BJ (cell line): Measurements from ENCODE around the gene CNFN. TPM values are rescaled to one million over a fixed set of nuclear protein-coding genes. Genes with fewer than 3 reads are reported as not detected.

Experiments used
- CTCF ChIA-PET: fragments of 350-600 bp; formaldehyde crosslinking; extraction: SDS; loops from one replicate; lab custom pipeline; 2021; ENCODE audit warnings: antibody characterized with exemption, inconsistent platforms; lab: Yijun Ruan, JAX
- POLR2A ChIA-PET: fragments of 300-600 bp; sonication (Branson Sonifier 250); formaldehyde crosslinking; extraction: SDS; loops from one replicate; lab custom pipeline; 2021; ENCODE audit warnings: antibody characterized with exemption; lab: Charles Lee
- DNase-seq: peaks from one replicate; pipeline ENCODE4 v3.0.0-alpha.2; 2011; ENCODE audit warnings: low read depth
- H3K27me3 ChIP-seq: 2 replicates; pipeline ENCODE4 v1.6.0; 2011; ENCODE audit warnings: low read length; ENCODE audit not compliant: control insufficient read depth, insufficient read depth
- H3K36me3 ChIP-seq: 2 replicates; pipeline ENCODE4 v1.5.1; 2011; ENCODE audit warnings: low read length; ENCODE audit not compliant: control insufficient read depth, insufficient read depth
- H3K4me3 ChIP-seq: 2 replicates; pipeline ENCODE4 v1.5.1; 2011; ENCODE audit warnings: low read depth, mild to moderate bottlenecking, control low read depth, low read length
- polyA plus RNA-seq: library from polyadenylated mRNA; depleted of rRNA; stranded (reverse); fragments of >200 nt; gene quantifications from 2 replicates; pipeline ENCODE4 v1.2.3, GENCODE V29; 2011
- TF ChIP-seq, protein P1 (sequence below): IDR thresholded peaks from 2 replicates; pipeline ENCODE4 v1.5.1; 2011; ENCODE audit warnings: low read depth, mild to moderate bottlenecking, control low read depth, inconsistent platforms, low read length, moderate library complexity; ENCODE audit not compliant: insufficient read depth

CNFN gene
- polyA plus RNA-seq, 1 experiment: 0.78 TPM

DNA sequence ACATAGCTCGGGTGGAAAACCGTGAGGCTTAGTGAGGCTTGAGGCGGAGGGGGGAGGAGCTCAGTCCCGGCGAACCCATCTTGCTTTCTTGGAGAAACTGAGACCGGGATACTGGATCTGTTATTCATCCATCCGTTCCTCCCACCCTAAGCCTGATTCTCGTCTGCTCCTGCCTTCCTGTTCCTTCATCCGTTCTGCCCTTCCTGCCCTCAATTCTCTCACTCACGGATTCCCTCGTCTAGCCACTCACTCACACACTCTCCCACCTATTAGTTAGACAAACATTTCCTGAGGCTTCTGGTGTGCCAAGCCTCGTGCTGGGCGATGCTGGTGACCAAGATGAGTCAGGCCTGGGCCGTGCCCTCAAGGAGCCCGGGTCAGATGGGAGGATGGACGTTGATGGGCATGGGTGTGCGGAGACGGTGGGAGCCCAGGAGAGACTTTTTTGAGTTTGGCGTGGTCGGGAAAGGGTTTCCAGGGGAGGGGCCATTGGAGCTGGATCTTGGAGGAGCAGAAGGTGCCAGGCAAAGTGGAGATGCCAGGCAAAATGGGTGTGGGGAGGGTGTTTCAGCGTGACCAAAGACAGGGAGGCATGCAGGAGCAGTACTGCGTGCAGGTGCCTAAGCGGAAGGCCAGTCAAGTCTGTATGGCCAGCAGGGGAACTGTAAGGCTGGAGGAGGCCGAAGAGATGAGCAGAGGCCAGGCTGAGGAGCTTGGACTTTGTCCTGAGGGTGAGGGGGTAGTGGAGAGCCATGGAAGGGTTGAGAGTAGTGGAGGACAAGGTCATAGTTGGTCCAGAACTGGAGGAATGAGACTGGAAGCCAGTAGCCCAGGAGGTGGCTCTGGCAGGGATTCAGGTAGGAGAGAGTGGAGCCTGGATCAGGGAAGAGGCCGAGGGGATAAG, 7.4 kb upstream of the CNFN start:
- H3K36me3 ChIP-seq: no peaks in the 10 kb centered on the region
- POLR2A ChIA-PET: no interaction called here
- H3K4me3 ChIP-seq: peak overlapping the region; percentile 58
- TF ChIP-seq, protein P1, sequence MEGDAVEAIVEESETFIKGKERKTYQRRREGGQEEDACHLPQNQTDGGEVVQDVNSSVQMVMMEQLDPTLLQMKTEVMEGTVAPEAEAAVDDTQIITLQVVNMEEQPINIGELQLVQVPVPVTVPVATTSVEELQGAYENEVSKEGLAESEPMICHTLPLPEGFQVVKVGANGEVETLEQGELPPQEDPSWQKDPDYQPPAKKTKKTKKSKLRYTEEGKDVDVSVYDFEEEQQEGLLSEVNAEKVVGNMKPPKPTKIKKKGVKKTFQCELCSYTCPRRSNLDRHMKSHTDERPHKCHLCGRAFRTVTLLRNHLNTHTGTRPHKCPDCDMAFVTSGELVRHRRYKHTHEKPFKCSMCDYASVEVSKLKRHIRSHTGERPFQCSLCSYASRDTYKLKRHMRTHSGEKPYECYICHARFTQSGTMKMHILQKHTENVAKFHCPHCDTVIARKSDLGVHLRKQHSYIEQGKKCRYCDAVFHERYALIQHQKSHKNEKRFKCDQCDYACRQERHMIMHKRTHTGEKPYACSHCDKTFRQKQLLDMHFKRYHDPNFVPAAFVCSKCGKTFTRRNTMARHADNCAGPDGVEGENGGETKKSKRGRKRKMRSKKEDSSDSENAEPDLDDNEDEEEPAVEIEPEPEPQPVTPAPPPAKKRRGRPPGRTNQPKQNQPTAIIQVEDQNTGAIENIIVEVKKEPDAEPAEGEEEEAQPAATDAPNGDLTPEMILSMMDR: no peak
- CTCF ChIA-PET: interaction anchor here (1.1 to 3.4 kb wide), 5 partner anchors 9 to 152 kb away, joined by 3 to 10 read pairs (median 4); no protein-coding TSS in a partner anchor
- no peaks in the 10 kb centered on the region for H3K27me3 ChIP-seq
- no peak for DNase-seq

DNA sequence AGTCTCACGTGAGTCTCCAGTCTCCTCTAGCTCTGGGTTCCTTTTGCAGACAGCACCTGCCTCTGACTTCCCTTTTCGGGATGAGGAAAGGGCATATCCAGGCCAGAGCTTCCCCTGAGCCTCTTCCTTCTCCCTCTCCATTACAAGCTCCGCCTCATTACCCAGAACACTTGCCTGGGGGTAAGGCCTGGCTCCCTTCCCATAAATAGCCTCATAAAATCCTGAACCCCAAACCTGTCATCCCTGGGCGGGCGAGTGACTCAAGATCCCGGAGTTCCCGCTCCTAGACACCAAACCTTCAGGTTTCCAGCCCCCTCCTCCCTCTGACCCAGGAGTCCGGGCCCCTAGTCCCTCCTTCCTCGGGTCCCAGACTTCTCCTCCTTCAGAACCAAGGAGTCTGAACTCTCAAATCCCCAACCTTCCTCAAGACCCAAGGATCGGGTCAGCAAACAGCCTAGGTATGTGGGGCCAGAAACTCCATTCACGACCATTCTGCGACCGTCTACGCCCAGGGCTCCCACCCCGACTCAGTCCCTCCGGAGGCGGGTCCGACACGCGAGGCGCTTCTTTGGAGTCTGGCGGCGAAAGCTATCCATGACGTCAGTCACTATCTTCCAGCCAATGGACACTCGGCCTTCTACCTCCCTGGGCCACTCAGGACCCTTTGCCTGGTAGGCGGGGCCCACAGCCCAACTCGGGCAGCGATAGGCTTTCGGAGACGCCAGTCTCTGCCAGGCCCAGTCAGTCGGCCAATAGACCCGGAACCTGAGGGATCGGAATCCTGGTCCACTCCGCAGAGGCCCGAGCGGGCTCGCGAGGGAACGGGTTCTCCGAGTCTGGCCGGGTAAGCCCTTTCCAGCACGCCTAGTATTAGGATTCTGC, 6.5 kb upstream of the CNFN start:
- TF ChIP-seq, protein P1: no peak
- H3K4me3 ChIP-seq: peak overlapping the region; percentile 58
- no peaks in the 10 kb centered on the region for H3K36me3 ChIP-seq
- CTCF ChIA-PET: interaction anchor here (1.1 to 3.4 kb wide), 6 partner anchors 9 to 288 kb away, joined by 3 to 10 read pairs (median 4); no protein-coding TSS in a partner anchor
- POLR2A ChIA-PET: interaction anchor here (0.6 kb wide), 1 partner anchor 275 kb away, joined by 6 read pairs; no protein-coding TSS in a partner anchor
- H3K27me3 ChIP-seq: no peaks in the 10 kb centered on the region; the same call in 1 of the 2 replicates
- DNase-seq: peak; percentile 98

DNA sequence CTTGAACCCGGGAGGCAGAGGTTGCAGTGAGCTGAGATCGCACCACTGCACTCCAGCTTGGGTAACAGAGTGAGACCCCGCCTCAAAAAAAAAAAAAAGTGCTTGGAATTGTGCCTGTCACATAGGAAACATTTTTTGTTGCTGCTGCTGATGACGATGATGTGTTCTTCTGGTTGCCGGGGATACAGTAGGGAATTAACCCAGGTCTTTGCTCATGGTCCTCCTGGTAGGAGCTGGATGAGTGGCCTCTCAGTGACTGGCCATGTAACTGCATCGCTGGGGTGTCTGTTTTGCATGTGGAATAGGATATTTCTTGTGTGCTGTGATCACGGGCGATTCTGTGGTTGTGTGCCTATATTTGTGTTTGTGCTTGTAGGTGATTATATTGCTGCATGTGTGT, 4.7 kb upstream of the CNFN start:
- Histone ChIP-seq H3K27me3 (peaks cover 15% of the 10 kb centered on the region), H3K36me3 (no peaks in the 10 kb centered on the region), H3K4me3 (no peak overlapping the region)
- no peak for DNase-seq
- TF ChIP-seq, protein P1: no peak
- ChIA-PET CTCF (interaction anchor here (0.8 to 1.1 kb wide), 3 partner anchors 9 to 96 kb away, joined by 3 to 4 read pairs (median 3); no protein-coding TSS in a partner anchor), POLR2A (no interaction called here)

DNA sequence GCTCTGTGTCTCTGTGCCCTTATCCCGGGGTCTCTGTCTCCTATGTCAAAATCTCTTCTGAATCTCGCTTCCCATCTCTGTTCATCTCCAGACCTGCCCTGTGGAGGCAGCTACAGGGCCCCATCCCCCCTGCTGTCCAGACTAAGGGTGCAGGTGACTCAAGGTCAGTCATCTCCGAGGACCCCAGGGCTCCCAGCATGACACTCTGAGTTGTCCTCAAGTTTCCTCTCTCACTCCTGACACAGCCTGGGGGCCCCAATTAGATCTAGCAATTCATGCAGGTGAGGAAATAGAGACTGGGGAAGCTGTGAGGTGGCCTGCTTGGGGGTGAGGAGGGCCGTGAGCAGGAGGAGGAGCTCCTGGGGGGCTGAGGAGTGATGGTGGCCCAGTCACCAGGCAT, 2.1 kb upstream of the CNFN start:
- H3K36me3 ChIP-seq: no peaks in the 10 kb centered on the region
- H3K27me3 ChIP-seq: peaks cover 17% of the 10 kb centered on the region
- CTCF ChIA-PET: interaction anchor here (0.7 kb wide), 1 partner anchor 9 kb away, joined by 3 read pairs; no protein-coding TSS in a partner anchor
- no peak overlapping the region for H3K4me3 ChIP-seq
- TF ChIP-seq, protein P1: no peak
- POLR2A ChIA-PET: no interaction called here
- no peak for DNase-seq
